ENCODE data around the gene FMNL2.

The FMNL2 gene

DNA sequence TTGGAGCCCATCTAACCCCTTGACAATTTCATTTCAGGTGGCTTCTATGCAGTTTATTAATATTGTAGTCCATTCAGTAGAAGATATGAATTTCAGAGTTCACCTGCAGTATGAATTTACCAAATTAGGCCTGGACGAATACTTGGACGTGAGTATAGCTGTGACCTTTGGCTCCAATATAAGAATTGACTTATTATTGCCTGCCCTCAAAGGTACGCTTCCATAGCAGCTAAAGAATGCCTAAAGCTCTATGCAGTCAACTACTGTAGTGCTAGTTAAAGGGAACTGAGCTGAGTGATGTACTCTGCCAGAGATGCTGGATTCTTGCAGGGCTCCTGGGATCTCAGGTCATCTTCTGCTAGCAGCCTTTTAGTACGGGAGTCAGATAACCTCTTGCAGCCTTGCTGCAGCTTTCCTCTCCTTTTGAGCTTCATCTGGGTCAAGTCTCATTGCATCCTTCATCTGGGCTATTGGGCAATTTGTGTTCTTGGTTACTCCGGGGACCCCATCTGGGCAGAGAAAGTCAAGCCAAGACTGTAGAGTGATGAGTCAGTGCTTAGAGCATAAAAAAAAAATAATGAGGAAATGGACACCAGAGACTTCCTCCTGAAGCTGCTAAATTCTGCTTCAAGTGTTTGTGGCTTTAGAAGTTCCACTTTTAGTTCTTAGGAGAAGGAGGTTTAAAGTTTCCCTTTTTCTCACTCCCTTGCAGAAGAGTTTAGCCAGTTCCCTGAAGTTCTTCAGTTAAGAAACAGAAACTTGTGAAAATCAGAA, 276.7 kb downstream of the FMNL2 start:
- peak; percentile 35 for DNase-seq (ENCODE audit: low spot score)

DNA sequence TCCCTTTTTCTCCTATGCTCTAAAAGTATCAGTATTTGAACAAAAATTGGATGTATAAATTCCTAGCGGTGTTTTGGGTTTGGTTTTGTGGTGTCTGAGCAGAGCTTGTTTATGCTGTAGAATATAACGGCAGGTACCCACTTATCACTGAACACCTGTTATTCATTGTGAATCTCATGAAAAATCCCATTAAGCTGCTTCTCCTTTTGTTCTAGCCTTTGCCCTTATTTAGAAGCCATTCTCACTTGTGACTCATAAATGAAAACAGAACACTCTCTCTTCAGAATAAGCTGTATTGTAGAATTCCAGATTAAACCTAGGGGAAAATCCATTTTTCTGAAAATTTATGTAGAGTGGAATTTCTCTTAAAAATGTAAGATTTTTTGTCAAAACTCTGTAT, 278.3 kb downstream of the FMNL2 start:
- DNase-seq (ENCODE audit: low spot score) = no peak

DNA sequence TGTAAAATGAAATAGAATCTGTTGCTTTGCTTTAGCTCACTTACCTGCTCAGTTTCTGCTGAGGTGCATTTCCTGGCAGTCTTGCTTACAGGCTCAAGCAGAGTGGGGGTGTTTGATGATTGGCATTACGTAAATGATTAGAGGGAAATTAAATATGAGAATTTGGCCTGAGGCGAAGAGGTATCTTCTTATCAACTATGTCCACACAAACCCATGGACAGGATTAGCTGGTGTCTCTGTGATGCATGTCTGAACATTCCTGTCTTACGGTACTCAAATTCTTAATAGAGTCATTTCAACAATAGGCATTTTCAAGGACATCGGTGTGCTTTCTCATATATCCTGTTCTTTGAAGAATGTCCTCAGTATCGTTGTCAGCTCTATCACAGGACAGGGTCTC, 280.2 kb downstream of the FMNL2 start:
- no peak for DNase-seq (ENCODE audit: low spot score)

DNA sequence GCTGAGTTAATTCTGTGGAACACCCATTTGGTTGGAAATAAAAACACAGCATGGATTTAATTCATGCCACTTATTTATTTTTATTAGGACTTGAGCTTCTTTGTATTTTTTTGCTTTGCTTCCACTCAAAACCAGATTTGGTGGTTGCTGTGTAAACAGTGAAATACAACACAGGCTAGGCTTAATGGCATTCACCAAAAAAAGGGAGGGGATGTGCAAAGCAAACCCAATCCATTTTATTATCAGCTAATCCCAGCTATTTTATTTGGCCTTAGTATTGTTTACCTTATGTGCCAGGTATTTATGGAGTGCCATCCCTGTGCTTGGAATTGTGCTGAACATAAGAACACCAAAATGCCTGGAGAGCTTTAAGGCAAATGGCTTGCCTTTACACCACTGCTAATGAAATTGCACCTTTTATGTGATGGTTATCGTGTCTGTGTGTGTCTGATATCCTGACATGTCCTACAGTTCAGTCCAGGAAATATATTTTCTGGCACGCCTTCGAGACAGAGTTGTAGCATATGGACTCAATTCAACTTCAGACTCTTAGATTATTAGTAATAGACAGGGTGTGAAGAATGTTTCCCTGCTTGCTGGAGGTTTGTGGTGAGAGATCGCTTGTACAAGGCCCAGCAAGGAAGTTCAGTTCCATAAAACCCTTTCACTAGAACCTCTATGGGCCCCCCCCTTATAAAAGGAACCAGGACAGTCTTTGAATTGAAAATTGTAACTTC, 282.6 kb downstream of the FMNL2 start:
- DNase-seq (ENCODE audit: low spot score) = no peak

DNA sequence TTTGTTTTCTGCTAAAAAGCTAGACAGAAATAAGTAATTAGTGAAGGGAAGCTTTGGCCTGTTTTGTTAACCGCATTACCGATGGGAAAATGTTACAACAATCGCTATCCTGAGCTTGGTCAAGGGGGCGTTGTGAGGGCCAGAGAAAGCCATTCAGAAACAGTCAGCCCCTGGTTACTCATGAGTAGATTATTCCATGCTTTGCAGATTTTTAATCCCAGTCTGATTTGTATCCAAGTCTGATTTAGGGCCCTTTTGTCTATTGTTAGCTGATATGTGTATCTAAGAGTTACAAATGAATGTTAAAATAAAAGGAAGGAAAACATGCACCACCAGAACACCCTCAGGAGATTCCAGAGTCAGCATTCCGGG, 283.2 kb downstream of the FMNL2 start:
- DNase-seq (ENCODE audit: low spot score) = no peak

DNA sequence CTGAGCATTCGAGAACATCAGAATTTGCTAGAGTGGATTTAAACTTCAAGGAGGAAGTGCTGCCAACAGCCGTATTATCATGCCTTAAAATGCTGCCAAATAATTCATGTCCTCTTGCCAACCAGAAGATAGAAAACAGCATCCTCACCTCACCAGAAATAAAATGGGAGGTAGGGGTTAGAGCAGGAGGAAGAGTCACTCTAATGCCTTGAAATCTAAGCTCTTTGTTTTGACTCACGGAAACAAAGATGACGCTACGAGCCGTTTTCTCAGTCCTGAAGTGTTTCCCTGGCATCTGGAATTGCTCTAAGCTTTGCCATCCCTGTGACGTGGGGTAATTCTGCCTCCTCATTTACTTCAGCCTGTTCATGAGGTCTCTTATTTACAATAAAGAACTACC, 285.2 kb downstream of the FMNL2 start:
- no peak for DNase-seq (ENCODE audit: low spot score)

DNA sequence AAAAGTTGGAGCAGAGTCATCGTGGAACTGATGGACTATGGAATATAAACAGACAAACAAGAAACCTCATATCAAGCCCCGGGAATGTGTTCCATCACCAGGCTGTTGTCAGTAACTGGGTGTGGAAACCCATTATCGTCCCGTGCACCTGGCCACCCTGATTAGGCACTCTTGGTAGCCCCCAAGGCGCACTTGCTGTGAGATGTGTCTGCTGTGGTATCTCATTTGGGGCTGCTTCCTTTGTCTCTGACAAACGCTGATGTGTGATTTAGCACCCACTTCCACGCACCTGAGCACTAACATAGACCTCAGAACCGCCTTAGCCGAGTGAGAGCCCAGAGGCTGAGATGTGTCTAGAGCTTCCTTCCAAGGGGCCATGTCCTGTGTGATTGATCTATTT, 286.0 kb downstream of the FMNL2 start:
- no peak for DNase-seq (ENCODE audit: low spot score)

DNA sequence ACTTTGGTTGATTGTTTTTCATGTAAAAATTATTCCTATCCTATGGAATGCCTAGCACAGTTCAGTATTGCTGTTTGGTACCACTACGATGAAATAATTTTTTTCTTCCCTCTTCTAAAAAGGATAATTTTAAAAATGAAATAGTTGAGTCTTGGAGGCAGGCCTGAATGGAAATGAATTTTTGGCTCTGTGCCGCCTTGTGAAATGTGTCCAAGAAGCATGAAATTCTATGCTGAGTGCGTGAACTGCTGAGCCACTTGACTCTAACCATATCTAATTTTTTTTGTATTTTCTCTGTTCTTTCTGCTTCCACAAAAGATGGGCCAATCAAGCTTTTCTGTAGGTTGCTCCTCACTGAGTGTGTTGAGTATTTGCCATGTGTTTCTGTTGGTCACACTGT, 287.2 kb downstream of the FMNL2 start:
- DNase-seq (ENCODE audit: low spot score) = no peak

DNA sequence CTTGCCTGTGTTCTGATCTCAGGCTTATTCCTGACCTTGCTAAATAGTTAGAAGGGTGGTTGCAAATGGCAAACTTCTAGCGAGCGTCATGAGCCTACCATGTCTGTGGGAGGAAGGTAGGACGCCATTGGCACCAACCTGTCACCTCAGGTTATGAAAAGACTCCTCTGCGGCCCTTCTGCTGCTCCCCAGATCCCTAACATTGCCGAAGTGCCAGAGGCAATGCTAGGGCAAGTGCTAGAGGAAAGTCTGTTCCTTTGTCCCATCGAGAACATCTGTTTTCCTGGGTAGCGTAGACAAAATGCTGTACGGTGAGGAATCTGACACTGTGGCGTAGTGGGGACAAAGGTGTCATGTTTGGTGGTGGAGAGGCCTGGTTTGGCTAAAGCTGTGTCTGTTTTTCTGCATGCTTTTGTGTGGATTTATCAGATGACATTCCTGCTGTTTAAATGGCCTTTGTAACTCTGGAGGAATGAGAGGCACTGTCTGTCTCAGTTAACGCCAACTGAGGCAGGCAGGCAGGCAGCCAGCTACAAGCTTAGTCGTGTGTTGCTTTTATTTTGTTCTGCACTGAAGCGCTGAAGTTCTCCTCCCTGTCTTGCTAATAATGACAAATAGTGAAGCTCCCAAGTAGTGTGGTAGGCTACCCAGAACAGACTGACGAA, 288.2 kb downstream of the FMNL2 start:
- no peak for DNase-seq (ENCODE audit: low spot score)

DNA sequence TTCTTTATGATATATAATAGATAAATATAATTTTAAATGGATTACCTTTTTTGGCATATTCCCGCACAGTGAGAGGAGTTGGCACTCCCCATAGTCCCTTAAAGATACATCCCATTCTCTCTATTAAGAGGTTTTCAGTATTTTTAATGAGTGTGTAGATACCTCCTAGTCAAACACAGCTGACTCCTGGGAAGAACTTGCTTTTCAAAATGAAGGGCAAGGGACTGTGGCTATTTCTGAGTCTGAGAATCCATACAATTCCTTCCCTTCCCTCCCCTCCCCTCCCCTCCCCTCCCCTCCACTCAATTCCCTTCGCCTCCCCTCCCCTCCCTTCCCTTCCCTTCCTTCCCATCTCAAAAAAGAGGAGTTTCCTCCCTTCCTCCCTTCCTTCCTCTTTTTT, 288.8 kb downstream of the FMNL2 start:
- DNase-seq (ENCODE audit: low spot score) = no peak

DNA sequence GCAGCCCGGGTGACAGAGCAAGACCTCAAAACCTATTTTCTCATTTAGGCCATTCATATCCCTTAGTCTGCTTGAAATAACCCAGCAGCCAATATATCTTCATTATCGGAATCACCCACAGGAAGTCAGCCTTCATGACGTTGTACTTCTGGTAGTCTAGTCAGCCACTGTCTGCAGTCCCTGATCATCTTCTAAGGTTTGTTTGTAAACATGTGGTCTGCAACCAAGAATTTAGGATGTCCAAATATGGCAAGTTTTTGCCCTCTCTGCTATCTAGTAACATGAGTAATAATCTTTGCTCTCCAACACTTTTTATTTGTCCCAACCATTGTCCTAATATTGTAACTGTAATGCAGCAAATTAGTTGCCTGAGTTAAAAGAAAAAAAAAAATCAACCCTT, 289.8 kb downstream of the FMNL2 start:
- DNase-seq (ENCODE audit: low spot score) = no peak

DNA sequence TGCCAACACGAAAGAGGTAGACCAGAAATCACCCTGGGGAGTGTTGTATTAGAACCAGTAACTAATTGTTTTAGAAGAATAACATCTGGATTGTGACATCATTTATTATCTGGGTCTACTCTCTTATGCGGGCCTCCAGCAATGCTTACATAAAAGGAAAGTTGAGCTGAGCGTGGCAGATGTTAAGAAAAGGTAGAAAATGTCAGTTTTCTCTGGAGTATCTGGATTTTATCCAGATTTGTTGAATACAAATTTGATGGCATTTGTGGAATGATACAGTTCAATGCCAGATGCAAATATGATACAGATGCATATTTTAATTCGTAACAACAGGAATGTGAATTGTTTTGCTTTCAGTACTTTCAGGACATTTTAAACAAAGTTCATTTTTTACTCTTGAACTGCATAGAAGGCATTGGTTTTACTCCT, 292.0 kb downstream of the FMNL2 start:
- no peak for DNase-seq (ENCODE audit: low spot score)

DNA sequence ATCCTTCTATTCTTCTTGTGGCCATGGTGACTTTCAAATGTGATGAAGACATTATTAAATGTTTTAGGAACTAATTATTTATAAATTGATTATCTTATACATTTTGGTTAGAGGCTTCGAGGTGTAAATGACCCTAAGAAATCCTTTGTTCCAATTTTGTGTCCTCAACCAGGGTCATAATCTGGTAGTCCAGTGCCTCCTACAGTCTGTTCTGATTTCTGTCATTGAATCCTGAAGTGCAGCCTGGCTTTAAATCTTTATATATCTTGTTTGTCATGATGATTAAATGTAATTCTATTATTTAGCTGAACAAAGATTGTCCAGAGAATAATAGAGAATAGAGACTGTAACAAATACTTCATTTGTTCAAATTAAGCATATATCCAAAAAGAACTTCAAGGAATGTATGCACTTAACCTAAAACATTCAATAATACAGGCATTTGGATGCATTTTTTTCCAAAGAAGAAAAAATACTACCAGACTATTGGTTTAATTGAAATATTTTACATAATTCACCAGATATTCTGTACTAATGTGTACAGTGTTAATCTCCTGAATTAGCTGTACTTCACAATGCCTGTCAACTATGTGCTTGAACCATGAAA, 292.5 kb downstream of the FMNL2 start:
- DNase-seq (ENCODE audit: low spot score) = peak; percentile 26

DNA sequence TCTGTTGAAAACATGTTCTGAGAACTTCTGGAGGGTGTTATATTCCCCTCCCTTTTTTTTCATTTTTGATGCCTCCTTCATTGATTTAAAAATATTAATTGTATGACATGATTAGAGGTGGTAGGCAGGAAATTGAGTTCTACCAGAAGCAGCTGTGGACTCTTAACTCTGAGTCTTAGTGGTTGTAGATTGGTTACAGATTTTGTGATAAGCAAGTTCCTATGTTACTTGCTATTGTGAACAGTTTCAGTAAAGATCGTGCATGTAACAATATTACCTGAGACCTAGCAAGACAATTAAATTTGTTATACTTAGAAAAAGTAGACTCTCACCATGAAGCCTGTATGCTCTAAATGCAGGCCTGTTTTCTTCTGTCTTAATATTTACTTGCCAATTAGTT, 294.2 kb downstream of the FMNL2 start:
- DNase-seq (ENCODE audit: low spot score) = no peak

DNA sequence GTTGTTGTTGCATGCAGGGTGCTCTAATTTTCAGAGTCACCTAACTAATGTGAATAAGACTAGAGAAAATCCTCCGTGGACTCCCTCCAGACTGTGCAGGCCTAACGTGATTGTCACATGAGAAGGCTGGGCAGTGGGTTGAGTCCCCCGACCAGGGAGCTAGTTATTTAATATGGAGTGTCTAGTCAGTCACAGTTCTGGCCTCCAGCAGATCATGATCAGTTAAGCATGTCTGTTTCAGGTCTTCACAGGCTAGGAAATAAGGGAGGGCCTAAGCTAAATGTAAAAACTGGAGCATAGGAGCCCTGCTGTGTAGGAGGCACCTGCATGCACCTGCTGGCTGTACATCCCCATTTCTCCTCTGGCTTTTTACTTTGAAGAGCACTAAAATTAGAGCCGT, 295.5 kb downstream of the FMNL2 start:
- DNase-seq (ENCODE audit: low spot score) = no peak

DNA sequence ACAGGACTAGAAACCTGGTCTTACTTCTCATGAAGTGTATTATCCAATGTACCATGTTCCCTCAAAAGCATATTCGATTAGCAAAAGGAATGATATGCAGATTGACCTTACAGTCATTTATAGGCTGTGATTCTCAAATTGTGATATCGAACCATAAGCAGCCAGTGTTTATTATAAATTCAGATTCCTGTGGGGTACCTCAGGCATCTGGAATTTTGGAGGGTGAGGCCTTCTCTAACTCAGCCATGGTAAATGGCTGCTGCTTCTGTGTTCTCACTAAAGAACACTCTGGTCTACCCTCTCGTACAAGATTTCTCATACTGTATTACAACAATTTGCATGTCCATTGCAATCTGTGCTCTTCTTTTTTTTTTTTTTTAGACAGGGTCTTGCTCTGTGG, 297.8 kb downstream of the FMNL2 start:
- DNase-seq (ENCODE audit: low spot score) = no peak

DNA sequence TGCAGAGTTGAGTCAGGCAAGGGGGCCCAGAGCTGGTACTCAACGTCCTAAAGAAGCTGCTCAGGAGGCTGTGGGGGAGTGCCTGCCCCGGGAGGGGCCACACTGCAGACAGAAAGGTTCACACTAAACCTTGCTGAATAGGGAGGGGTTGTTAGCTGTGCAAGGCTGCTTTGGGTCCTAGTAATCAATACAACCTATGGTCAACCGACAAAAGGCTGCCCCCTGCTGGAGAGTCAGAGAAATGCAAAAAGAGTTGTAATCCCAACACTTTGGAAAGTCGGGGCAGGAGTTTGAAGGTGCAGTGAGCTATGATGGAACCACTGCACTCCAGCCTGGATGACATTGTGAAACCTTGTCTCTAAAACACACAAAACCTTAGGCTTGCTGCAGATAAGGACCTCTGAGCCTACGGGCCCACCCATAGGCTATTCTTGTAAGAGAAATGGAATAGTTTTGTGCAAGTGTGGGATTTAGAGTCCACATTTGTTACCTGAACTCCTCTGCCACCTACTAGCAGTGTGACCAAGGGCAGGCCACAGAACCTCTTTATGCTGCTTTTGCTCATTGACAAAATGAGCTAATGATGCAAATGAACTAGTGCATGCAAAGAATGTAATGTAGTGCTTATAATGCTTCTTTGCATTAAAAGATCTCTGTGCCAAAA, 300.8 kb downstream of the FMNL2 start:
- DNase-seq (ENCODE audit: low spot score) = peak; percentile 51

DNA sequence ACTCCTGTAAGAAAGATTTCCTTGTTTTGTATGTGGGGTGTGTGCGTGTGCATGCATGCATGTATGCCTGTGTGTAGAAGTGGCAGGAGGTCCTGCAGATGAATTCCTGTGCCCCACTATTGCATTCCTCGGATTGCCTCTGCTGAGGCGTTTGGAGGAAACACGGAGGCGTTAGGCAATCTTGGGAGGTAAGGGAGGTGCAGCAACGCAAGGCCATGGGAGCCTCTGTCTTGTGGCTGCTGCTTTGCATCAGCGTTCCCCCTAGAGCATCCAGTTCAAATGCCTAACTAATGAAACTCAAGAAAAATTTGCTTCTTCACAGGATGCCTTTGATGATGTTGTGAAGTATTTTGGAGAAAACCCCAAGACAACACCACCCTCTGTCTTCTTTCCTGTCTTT, 302.3 kb downstream of the FMNL2 start:
- DNase-seq (ENCODE audit: low spot score) = no peak

DNA sequence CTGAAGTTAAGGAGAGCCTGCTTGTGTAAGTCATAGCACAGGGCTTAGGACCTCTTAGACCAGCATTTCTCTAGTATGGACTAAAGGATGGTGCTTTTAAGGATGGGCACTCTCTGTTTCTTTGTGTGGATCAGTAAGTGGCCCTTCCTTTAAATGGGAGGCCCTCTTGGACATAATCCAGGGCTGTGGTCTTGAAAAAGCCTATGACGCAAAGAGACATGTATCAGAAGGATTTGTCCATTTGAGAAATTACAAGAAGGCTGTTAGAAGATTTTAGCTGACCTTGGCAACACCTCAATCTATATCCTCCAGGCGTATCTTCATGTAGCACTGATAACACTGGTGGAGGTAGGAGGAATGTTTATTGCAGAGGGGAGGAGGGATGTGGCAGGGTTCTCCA, 303.1 kb downstream of the FMNL2 start:
- DNase-seq (ENCODE audit: low spot score) = no peak

DNA sequence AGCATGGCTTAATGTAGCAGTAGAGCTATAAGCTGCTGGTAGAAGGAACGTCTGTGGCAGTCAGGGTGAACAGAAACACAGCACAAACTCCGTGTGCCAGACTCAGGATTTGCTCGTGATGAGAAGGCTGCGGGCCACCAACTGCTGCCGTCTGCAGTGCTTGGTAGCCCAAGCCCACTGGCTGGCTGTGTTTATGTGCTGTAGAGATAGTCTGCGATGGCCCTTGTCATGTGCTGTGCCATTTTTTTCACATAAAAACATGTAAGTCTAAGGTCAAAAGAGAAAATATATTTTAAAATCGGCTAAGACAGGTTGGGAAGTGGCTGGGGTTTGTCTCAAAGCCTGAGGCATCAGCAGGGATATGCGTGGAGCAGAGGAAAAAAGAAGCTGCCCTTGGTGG, 303.6 kb downstream of the FMNL2 start:
- no peak for DNase-seq (ENCODE audit: low spot score)

DNA sequence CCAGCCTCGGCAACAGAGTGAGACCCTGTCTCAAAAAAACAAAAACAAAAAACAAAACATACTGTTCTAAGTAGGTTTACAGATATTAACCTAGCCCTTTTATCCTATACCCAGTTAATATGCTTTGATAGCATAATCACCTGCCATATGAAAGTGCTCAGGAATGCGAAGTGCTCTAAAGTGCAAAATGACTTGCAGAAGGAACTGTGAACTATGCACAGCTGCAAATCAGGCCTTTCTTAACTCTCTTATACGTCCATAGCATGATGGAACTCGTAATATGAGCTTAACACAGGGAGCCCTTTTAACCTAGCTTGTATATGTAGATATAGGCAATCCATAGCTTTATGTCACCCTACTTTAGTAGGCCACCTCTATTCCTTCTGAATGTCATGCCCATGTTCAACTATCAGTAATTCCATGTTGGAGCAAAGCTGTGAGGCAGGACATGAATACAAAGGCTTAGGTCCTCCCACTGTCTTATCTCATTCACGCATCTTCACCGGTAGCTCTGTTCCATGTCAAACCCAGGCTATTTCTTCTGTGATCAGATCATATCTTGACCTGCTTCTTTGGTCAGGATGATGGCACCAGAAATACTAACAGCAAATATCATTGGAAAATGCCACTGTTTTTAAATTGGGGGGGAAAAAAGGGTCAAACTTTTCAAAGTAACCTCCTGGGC, 309.4 kb downstream of the FMNL2 start:
- no peak for DNase-seq (ENCODE audit: low spot score)

DNA sequence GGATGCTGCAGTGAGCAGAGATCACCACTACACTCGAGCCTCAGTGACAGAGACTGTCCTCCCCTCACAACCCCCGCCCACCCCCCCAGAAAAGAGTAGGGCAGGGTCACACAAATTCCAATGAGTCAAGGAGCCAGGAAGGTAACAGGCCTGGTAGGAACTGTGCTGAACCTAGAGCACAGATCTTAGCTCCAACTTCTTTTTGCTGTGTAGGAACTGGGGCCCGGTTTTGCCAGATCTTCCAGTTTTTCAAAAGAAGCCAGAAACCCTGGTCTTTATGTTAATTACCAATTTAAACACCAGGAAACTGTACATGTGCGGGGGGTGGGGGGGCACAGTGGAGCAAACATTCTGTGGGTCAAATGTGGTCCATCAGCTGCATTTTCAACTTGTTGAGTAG, 311.3 kb downstream of the FMNL2 start:
- DNase-seq (ENCODE audit: low spot score) = no peak

Data from RKO (cell line).